Endodermal cell (in vitro differentiated cells): ENCODE data around the gene EPHA2. TPM values are rescaled to one million over a fixed set of nuclear protein-coding genes. Genes with fewer than 3 reads are reported as not detected.
A peak's percentile ranks its signal among the peaks of the same experiment; 100 is the strongest.

ENCODE experiments used
- DNase-seq: peaks from one replicate; pipeline ENCODE4 v3.0.0-alpha.2; 2017
- H3K27ac ChIP-seq: 2 replicates; pipeline ENCODE4 v1.5.1; 2013; ENCODE audit warnings: mild to moderate bottlenecking, low read depth, low read length, moderate library complexity
- H3K27me3 ChIP-seq: 2 replicates; pipeline ENCODE4 v1.6.1; 2013; ENCODE audit warnings: mild to moderate bottlenecking, low read length, moderate library complexity; ENCODE audit not compliant: insufficient read depth, control insufficient read depth, poor library complexity, severe bottlenecking
- H3K36me3 ChIP-seq: 2 replicates; pipeline ENCODE4 v1.7.0; 2013; ENCODE audit warnings: mild to moderate bottlenecking, low read length, moderate library complexity; ENCODE audit not compliant: control insufficient read depth, insufficient read depth
- H3K4me1 ChIP-seq: one replicate; pipeline ENCODE4 v1.7.0; 2013; ENCODE audit warnings: low read length; ENCODE audit not compliant: control insufficient read depth, insufficient read depth
- H3K4me3 ChIP-seq: 2 replicates; pipeline ENCODE4 v1.5.1; 2013; ENCODE audit warnings: mild to moderate bottlenecking, low read length, moderate library complexity
- H3K9ac ChIP-seq: 2 replicates; pipeline ENCODE4 v1.6.1; 2013; ENCODE audit warnings: mild to moderate bottlenecking, low read length, moderate library complexity; ENCODE audit not compliant: poor library complexity, severe bottlenecking; ENCODE audit errors: extremely low read depth
- H3K9me3 ChIP-seq: 2 replicates; pipeline ENCODE4 v1.6.1; 2013; ENCODE audit warnings: mild to moderate bottlenecking, low read length, moderate library complexity; ENCODE audit not compliant: control insufficient read depth
- H3K27ac Mint-ChIP-seq: 2 replicates; pipeline ENCODE4 v1.8.0; 2020; ENCODE audit warnings: mixed read lengths
- H3K27me3 Mint-ChIP-seq: 2 replicates; pipeline ENCODE4 v1.8.0; 2021; ENCODE audit warnings: mild to moderate bottlenecking, mixed read lengths; ENCODE audit not compliant: insufficient read depth
- H3K36me3 Mint-ChIP-seq: 2 replicates; pipeline ENCODE4 v1.8.0; 2020; ENCODE audit warnings: low read depth, mixed read lengths
- H3K4me1 Mint-ChIP-seq: 2 replicates; pipeline ENCODE4 v1.8.0; 2020; ENCODE audit warnings: mixed read lengths
- H3K4me3 Mint-ChIP-seq: 2 replicates; pipeline ENCODE4 v1.8.0; 2020; ENCODE audit warnings: mild to moderate bottlenecking, moderate library complexity, mixed read lengths
- H3K9me3 Mint-ChIP-seq: 2 replicates; pipeline ENCODE4 v1.8.0; 2020; ENCODE audit warnings: mild to moderate bottlenecking, mixed read lengths
- CTCF ChIP-seq: fragments of 200-600 bp; sonication (generic); conservative IDR thresholded peaks from 2 replicates; pipeline ENCODE4 v1.5.0; 2021; ENCODE audit warnings: antibody characterized with exemption, mild to moderate bottlenecking
- WGBS, 2 experiments: methylation state at CpG; one replicate each; pipeline versions ENCODE4 v1.1.5 to v1.1.7; 2013; ENCODE audit warnings: missing lambda C conversion rate in 2 of 2, mixed read lengths in 1 of 2; ENCODE audit not compliant: insufficient coverage in 1 of 2, insufficient read length in 1 of 2; 5-methylcytosine and 5-hydroxymethylcytosine counted together
- total RNA-seq, 2 donors: library from RNA; stranded (reverse); fragmentation: NEBNext Ultra II Directional in 1 of 2; extraction: Animal tissue kit (Norgen Biotek cat#: 25700) in 1 of 2; gene quantifications; 2 replicates in 1 of 2; 3 replicates in 1 of 2; pipeline ENCODE4 v1.2.1, GENCODE V29; 2021

The EPHA2 gene
- total RNA-seq, 2 donors from 2014 or later: 56.5 to 64.3 TPM

- peak; percentile 68 for DNase-seq
- H3K36me3 ChIP-seq: peaks cover 50% of the 10 kb centered on the region
- peaks cover 45% of the 10 kb centered on the region for H3K4me1 Mint-ChIP-seq
- H3K9me3 Mint-ChIP-seq: no peaks in the 10 kb centered on the region
- H3K4me3 ChIP-seq: peak overlapping the region; percentile 43
- TF ChIP-seq CTCF: peak; percentile 20
- H3K27me3 ChIP-seq: no peaks in the 10 kb centered on the region
- no peaks in the 10 kb centered on the region for H3K9me3 ChIP-seq
- WGBS, 2 experiments: 40 to 80% methylated on average over 1 to 9 of the region's 9 CpGs
- peak overlapping the region; percentile 89 for H3K27ac Mint-ChIP-seq
- H3K27ac ChIP-seq: no peak overlapping the region
- peak overlapping the region; percentile 27 for H3K9ac ChIP-seq
- peaks cover 43% of the 10 kb centered on the region for H3K36me3 Mint-ChIP-seq
- peak overlapping the region; percentile 86 for H3K4me3 Mint-ChIP-seq
- no peaks in the 10 kb centered on the region for H3K27me3 Mint-ChIP-seq
- peaks cover 43% of the 10 kb centered on the region for H3K4me1 ChIP-seq
Observed at GRCh38 chr1:16151196-16151994, 4.5 kb downstream of the EPHA2 start.

GRCh38 chr1:16150508-16150907 lies 5.4 kb downstream of the EPHA2 start:
- no peak for TF ChIP-seq CTCF
- Histone ChIP-seq H3K27ac (no peak overlapping the region), H3K9me3 (no peaks in the 10 kb centered on the region), H3K4me1 (peaks cover 47% of the 10 kb centered on the region), H3K4me3 (no peak overlapping the region), H3K9ac (peak overlapping the region; percentile 27), H3K36me3 (peaks cover 55% of the 10 kb centered on the region), H3K27me3 (no peaks in the 10 kb centered on the region)
- peaks cover 51% of the 10 kb centered on the region for H3K4me1 Mint-ChIP-seq
- WGBS, 2 experiments: 88% methylated on average over 6 of the region's 6 CpGs; no CpG with 5 or more reads in 1 of the 2 experiments
- H3K9me3 Mint-ChIP-seq: no peaks in the 10 kb centered on the region
- no peak for DNase-seq
- no peaks in the 10 kb centered on the region for H3K27me3 Mint-ChIP-seq
- H3K27ac Mint-ChIP-seq: peak overlapping the region; percentile 75
- peaks cover 45% of the 10 kb centered on the region for H3K36me3 Mint-ChIP-seq
- H3K4me3 Mint-ChIP-seq: no peak overlapping the region

- WGBS, 2 experiments: 95 to 96% methylated on average over 5 to 12 of the region's 12 CpGs
- H3K36me3 ChIP-seq: peaks cover 61% of the 10 kb centered on the region
- Mint-ChIP-seq H3K27me3 (no peaks in the 10 kb centered on the region), H3K4me3 (no peak overlapping the region), H3K36me3 (peaks cover 45% of the 10 kb centered on the region), H3K4me1 (peaks cover 55% of the 10 kb centered on the region), H3K27ac (no peak overlapping the region), H3K9me3 (no peaks in the 10 kb centered on the region)
- no peak for TF ChIP-seq CTCF
- H3K27ac ChIP-seq: no peak overlapping the region
- no peaks in the 10 kb centered on the region for H3K9me3 ChIP-seq
- peaks cover 53% of the 10 kb centered on the region for H3K4me1 ChIP-seq
- no peak overlapping the region for H3K9ac ChIP-seq
- no peak for DNase-seq
- H3K27me3 ChIP-seq: no peaks in the 10 kb centered on the region
- no peak overlapping the region for H3K4me3 ChIP-seq
Observed at GRCh38 chr1:16149702-16150488, 6.0 kb downstream of the EPHA2 start.
